K562 (cell line): ENCODE measurements around the gene COLEC12.

ENCODE experiments used
- CHD1 ChIP-seq: fragments of 200-600 bp; sonication (generic); IDR thresholded peaks from one replicate; pipeline ENCODE4 v1.6.1; 2012; ENCODE audit warnings: mild to moderate bottlenecking, moderate library complexity, low read length, inconsistent platforms
- EGR1 ChIP-seq: fragments of 450-650 bp; conservative IDR thresholded peaks from 2 replicates; pipeline ENCODE4 v1.6.1; 2017; ENCODE audit warnings: mild to moderate bottlenecking
- RFX5 ChIP-seq: IDR thresholded peaks from 2 replicates; pipeline ENCODE4 v1.6.1; 2011; ENCODE audit warnings: low read depth, mild to moderate bottlenecking, improper control_type of control experiment, low read length
- RNF219 ChIP-seq: fragments of 250-450 bp; sonication (Bioruptor Pico); IDR thresholded peaks from 2 replicates; pipeline ENCODE4 v1.5.0; 2022; ENCODE audit warnings: mild to moderate bottlenecking
- SNIP1 ChIP-seq: fragments of 450-650 bp; IDR thresholded peaks from 2 replicates; pipeline ENCODE4 v1.7.1; 2017; ENCODE audit warnings: low read depth, mild to moderate bottlenecking
- ZNF263 ChIP-seq: sonication (generic); formaldehyde crosslinking; IDR thresholded peaks from 2 replicates; pipeline ENCODE4 v1.8.0; 2022; ENCODE audit warnings: mild to moderate bottlenecking, missing genetic modification reagents, borderline replicate concordance
- ZNF57 ChIP-seq: fragments of 450-650 bp; formaldehyde crosslinking; IDR thresholded peaks from 2 replicates; pipeline ENCODE4 v1.4.0; 2020; ENCODE audit warnings: mild to moderate bottlenecking, moderate library complexity
- ZSCAN32 ChIP-seq: fragments of 450-650 bp; formaldehyde crosslinking; IDR thresholded peaks from 2 replicates; pipeline ENCODE4 v1.4.0; 2020; ENCODE audit warnings: mild to moderate bottlenecking, moderate library complexity

- TF ChIP-seq ZSCAN32 (CRISPR knock-in tag) (no peak), RNF219 (CRISPR knock-in tag) (no peak), EGR1 (no peak), ZNF57 (CRISPR knock-in tag) (no peak), CHD1 (no peak), SNIP1 (no peak), ZNF263 (CRISPR knock-in tag) (no peak), RFX5 (no peak)
These were observed 143.7 kb downstream of the COLEC12 start for GRCh38 chr18:356778-357177.
